Umbilical cord (tissue), 2 donors: ENCODE data around the gene BLMH. TPM values are rescaled to one million over a fixed set of nuclear protein-coding genes. Genes with fewer than 3 reads are reported as not detected.
"Not testable (repeated sequence)": the region's sequence is repeated elsewhere in the genome, so short reads cannot be mapped to it uniquely, and the experiment has no call there.

Experiments
- DNase-seq: peaks from one replicate; pipeline ENCODE4 v3.0.0-alpha.2; 2015; ENCODE audit warnings: low spot score
- total RNA-seq: library from RNA; depleted of rRNA; stranded (reverse); fragments of >200 nt; gene quantifications from one replicate; pipeline ENCODE4 v1.2.3, GENCODE V29; 2014; ENCODE audit warnings: low replicate concordance; ENCODE audit not compliant: insufficient read depth

The BLMH gene
- total RNA-seq, 1 donor from 2014 or later, result 56.6 TPM

DNA sequence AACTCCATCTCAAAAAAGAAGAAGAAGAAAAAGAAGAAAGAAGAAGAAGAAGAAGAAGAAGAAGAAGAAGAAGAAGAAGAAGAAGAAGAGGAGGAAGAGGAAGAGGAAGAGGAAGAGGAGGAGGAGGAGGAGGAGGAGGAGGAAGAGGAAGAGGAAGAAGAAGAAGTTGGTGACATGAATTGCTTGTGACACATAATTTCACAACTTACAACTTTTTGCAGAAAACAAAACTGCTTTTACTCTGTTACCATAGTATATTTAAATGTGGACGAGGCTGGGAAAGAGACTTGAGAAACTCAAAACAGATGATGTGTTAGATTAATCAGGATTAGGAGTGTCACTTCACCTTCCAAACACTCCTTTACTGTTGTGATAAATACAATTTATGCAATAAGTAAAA is 61.7 kb downstream of the BLMH start:
- not testable (repeated sequence) for DNase-seq

DNA sequence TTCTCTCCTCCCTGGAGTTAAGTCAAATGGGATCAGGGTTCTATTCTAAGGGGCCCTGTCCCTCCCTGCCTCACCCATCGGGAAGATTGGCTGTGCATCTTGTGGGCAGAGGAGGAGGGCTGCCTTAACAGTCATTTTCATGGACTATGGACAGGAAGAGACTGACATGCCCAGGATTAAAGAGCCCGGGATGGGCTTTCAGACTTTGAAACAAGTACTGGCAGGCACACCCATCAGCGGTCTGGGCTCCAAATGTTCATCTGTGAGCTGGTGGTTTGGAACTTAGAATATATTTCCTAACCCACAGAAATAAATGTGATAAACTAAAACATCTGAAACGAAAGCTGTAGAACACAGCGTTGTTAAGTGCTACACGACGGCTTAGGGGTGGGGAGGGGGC is 62.7 kb downstream of the BLMH start:
- no peak for DNase-seq

DNA sequence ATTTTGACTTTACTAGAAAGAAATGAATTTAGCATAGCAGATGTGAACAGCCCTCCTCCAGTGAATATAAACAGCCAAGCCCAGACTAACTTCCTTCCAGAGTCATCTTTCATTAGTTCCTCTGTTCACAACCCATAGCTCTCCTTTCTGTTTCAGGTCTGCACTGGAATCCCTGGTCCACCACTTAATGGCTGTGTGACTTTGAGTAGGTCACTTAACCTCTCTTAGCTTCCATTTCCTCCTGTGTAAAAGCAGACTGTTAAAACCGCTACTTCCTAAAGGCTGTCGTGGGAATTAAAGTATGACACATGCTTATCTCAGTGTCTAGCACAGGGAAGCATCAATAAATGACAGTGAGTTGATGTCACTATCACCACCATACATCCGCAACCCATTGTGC is 63.7 kb downstream of the BLMH start:
- DNase-seq, result no peak

DNA sequence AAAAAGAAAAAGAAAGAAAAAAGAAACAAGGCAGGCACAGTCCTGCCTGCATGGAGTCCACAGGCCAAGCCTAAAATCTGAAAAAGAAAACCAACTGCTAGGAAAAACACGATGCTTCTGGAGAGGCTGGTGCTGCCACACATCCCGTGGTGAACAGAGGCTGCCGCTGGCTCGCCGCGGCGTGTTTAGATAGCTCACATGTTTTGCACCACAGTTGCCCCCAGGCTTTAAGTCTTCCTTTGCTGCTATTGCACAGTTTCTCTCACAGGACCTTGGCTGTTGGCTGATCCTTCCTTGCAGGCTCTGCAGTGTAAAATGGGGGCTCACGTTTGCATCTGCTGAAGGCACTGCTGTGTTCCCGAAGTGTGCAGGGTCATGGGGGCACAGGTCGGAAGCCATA is 64.9 kb downstream of the BLMH start:
- no peak for DNase-seq

DNA sequence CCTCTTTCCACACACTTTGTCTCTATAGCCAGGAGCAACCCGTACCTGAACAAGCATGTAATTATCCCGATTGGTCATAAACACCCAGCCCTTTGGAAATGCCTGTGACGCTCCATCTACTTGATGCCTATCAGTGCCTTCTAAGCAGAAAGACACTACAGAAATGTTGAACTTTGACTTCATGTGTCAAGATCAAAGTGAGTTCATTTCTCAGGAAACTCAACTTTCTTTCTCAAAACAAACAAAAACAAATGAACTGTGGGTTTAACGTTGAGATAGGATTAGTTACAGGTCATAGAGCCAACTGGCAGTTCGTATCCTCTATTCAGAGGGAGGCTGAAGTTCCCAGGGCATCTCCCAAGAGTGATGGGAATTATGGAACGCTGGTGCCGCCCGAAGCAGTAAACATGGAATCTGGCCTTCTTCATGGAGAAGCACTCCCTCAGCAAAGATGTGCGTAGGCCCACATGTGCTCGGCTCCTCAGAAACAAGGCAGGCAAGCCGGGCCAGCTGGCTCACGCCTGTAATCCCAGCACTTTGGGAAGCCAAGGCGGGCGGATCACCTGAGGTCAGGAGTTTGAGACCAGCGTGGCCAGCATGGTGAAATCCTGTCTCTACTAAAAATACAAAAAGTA is 65.7 kb downstream of the BLMH start:
- DNase-seq, result no peak

DNA sequence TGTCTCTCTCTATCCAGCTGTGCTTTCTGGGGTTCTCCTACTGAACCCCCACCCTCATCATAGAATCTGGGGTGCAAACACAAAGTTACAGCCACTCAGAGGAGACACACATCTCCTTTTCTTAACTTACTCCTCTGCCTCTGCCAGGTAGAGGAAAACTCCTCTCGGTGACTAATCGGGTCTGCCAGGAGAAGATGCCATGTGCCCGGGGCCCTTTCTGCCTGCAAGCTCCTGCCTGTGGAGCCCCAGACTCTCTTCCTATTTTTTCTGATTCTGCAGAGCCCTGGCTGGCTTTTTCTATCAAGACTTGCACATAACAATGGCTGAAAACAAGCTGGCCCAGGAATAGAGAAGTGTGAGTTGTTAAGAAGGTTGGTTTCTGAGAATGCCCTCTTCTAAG is 66.6 kb downstream of the BLMH start:
- DNase-seq, result no peak

DNA sequence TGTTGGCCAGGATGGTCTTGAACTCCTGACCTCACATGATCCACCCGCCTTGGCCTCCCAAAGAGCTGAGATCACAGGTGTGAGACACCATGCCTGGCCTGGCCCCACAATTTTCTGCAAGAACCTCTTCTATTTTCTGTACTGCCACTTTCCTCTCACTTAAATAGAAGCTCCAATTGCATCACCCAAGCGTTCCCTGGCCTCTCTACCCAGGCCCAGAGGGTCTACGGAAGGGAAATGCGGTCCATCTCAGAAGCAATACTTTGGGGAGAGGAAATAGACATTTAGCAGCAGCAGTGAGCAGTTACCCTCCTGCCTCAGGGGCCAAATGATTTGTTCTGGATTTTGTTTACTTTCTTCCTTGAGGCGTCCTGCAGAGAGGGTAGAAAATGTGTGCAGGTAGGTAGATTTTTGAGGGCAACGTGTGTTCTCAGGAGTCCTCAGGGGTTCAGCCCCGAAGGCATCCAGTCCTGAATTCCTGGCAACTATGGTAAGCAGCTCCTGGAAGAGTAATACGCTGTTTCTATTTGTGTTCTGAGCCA is 67.3 kb downstream of the BLMH start:
- DNase-seq, result no peak

DNA sequence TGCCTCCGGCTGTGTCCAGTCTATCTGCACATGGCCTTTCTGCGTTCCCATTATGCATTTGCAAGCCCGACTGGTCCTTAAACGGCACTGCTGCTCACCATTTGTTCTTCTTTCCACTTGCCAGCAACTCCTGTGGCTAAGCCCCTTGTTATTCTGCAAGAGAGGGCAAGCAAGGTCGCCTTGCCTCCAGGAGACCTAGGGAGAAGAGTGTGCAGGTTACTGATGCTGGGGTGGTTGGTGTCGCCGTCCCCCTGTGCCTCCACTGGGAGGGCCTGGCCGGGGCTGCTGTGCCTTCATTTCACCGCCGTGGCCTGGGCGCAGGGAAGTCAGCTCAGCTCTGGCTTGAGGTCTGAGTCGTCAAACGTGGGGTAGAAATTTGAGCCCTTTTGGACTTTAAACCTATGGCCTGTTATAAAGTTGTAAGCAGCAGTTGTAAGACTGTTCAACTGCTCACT is 69.0 kb downstream of the BLMH start:
- DNase-seq, result no peak

DNA sequence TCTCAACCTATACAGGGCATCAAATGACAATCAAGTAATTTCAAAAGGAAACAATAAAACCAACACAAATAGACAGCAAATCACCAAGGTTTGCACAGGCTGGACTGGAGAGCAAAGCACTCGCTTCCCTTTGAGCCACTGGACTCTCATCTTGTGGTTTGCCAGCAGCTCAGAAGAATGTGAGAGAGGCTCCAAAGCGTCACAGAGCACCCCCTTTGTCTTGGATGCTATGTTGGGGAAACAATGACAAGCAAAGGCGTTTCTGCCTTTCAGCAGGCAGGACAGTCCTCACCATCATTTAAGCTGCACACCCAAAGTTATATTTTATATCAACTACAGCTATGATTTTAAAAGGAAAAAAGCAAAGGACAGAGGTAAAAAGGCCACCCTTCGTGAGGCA is 69.5 kb downstream of the BLMH start:
- no peak for DNase-seq

DNA sequence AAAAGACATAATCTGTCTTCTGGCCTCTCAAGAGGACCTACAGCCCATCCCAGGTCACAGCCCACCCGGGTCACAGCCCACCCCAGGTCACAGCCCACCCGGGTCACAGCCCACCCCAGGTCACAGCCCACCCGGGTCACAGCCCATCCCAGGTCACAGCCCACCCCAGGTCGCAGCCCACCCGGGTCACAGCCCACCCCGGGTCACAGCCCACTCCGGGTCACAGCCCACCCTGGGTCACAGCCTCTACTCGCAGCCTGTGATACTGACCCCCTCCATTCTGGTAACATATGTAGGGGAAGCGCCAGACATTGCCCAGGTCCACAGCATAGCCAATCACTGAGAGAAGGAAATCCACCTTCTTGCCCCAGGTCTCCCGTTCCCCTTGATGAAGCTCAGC is 70.4 kb downstream of the BLMH start:
- no peak for DNase-seq

DNA sequence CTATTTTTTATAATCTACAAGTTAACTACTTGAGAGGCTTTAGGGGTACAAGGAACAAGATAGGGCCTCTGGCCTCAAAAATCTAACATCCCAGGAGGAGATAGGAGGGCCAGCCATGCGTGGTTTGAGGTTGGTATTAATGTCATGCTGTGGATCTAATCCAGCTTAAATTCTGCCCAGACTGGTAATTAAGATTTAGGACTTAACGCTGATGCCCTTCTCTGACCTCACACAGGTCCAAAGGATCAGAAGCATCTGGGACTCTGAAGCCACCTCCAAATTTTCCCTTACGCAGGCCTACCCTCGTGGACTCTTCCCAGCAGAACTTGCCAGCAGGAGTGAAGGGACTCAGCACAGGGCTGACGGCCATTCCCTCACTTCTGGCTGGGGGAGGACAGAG is 71.3 kb downstream of the BLMH start:
- no peak for DNase-seq

DNA sequence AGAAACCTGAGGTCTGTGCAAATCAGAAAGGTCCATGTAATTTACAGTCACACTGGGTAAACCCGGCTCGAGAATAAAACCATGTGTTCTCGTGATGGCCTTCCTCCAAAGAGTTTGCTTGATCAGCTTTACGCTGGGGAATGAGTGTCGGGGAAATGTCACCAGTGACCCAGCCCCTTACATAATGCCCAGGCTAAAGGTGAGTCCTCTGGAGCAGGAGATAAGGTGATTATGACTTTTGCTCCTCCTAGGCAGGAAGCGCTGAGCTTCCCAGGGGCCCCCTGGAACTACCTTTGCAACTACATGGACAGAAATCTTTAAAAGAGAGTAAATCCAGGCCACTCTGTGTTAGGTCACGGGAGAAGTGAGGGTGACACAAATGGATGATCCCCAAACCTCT is 71.9 kb downstream of the BLMH start:
- DNase-seq, result no peak

DNA sequence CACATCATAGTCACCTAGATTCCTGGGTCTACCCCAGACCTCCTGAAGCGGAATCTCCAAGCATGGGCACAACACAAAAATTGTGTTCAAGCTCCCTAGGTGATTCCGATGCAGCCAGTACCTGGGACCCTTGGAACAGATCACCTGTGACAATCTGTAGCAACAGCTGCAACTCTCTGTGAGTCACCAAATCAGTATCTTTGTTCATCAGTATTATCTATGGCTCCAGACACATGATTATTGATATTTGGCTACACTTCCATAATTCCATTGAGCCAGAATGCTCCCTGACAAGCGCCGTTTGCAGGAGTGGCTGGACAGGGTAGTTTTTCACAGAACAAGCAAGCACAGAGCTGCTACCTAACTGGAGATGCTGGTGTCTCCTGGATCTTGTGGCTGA is 72.4 kb downstream of the BLMH start:
- DNase-seq, result no peak

DNA sequence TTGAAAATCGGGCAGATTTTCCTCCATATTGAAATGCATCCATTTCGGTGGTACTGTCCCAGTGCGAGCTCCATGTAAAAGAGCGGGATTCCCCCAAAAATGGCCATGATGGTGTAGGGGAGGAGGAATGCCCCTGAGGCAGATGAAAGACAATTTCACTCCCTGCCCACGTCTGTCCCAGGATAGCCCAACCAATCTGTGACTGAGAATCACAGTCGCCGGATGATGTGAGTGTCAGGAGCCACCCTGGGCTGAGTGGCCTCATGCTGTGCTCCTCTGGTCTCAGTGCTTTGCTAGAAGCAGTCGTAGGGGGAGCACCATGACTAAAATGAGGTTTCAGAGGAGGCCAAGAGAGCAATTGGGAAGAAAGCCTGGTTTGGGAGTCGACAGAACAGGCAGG is 72.9 kb downstream of the BLMH start:
- no peak for DNase-seq

DNA sequence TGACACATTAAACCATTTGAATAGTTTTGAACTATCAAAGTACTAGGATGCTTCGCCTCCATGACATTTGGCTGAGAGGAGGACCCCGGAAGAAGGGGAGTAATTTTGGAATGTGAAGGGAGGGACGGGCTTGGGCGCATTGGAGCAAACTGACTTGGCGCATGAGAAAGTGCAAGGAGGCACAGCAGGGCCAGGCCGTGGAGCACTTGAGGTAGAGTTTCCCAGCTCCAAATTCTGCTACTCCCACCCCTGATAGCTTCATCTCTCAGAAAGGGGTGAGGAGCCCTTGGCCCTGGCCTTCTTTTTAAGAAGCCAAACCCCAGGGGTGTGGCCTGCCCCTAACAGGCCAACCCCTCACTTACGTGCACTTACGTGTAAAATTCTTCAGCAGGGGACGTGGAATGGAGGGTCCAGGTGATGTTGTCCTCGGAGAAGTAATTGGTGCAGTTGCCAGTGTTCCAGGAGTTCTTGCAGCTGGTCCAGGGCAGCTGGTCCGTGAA is 73.9 kb downstream of the BLMH start:
- DNase-seq, result no peak

DNA sequence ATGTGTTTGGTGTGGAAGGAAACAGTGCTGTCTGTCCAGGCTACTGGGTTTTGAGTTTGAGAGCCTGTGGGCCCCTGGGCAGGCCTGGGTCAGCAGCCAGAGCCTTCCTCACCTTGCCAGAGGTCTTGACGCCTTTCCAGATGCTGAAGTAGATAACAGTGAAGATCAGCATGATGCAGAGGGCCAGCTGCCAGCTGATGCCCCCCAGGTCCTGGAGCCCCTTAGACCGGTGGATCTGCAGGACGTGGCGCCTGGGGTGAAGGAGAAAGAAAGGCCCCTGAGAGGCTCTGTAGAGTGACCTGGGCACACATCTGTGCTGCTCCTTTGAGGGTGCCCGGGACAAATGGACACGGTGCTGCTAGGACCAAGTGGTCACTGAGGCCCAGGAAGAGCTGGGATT is 74.7 kb downstream of the BLMH start:
- DNase-seq, result no peak

DNA sequence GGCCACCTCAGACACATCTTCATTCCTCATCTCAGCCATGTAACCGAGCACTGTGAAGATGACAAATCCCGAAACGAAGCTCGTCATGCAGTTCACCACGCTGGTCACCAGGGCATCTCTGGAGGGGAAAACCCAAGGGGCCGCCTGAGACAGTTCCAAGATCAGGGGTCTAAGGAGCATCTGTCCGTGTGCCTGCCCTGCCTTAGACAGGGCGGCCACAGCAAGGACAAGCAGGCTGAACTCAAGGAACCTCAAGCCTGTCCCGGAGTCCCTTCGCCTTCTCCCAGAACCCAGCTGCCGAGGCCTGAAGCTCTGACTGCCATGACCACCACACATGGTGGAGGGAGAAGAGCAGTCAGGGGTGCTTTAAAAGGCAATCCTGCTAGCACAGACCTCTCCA is 79.0 kb downstream of the BLMH start:
- no peak for DNase-seq

DNA sequence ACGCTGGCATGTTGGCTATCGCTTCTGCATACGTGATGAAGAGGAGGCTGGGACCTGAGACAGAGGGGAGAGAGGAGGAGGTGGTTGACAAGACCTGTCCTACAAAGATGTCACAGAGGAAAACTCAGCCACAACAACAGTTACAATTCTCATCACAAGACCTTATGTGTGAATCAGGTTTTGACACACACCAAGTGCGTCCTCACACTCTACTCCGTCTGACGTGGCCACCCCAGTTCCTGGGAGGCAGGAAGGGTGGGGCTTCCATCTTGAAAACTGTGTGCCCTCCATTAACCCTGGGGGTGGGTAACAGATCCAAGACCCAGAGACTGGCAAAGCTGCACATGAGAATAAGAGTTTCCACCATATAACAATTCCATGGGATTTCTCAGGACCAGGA is 80.4 kb downstream of the BLMH start:
- DNase-seq, result no peak

DNA sequence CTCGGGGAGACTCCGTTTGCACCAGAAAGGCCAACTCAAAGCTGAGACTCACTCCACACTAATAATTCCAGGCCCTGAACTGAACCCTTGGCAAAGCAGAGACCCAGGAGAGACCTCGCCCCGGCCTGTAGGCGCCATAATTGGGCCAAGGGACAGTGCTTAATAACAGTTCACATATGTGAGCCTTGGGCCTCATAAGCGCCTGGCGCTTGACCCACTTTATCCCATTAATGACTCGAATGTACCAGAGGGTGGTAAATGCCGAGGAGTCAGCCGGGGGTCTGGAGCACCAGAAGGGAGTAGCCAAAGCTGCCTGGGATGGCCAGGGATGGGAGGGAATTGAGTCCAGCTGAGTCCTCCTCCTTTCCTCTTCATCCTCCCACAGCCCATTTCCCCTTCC is 80.8 kb downstream of the BLMH start:
- no peak for DNase-seq

DNA sequence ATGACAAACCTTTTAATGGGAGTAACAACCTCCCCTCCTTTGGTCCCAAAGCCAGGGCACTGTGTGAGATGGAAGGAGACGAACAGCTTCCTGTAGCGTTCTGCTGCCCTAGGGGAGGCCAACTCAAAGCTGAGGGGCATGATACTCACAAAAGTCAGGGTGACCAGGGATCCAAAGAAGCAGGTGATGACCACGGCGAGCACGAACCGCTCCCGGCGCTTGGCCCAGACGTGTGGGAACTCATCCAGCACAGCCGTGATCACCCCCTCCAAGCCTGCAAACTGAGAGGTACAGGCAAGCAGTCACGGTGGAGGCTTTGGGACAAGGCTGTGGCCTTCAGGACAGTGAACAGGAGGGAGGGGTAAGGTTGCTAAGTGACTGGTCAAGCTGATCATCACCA is 81.4 kb downstream of the BLMH start:
- no peak for DNase-seq

DNA sequence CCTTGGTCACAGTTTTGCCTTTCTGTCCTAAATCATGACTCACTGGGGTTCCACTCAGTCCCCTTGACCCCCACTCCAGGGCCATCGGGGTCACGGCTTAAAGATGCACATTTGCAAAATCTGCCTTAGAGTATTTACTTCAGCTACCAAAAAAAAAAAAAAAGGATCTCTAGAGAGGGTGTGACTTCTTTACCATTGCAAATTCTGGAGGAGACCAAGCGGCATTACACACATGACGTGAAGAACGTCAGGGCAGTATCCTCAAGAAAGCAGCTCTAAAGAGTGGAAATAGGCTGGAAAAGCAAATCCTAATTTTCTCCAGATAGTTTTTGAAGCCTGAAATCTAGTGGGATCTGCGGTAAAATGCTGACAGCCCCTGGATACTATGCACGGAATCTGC is 81.8 kb downstream of the BLMH start:
- no peak for DNase-seq

DNA sequence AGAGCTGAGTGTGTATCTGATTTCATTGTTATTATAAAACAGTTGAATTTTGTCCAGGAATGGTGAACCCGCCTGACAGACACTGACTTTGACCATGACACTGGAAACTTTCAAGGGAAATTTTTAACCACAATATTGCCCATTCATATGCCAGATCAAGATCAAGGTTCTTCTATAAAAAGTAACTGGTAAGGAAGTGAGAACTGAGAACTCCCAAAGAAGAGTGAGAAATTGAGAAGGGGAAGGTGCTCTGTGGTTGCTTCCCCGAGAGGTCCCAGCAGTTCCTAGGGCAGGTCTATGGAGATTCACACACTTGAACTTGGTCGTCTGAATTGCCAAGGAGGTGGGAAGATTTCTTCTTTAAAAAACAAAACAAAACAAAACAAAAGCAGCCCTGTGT is 83.5 kb downstream of the BLMH start:
- DNase-seq, result no peak

DNA sequence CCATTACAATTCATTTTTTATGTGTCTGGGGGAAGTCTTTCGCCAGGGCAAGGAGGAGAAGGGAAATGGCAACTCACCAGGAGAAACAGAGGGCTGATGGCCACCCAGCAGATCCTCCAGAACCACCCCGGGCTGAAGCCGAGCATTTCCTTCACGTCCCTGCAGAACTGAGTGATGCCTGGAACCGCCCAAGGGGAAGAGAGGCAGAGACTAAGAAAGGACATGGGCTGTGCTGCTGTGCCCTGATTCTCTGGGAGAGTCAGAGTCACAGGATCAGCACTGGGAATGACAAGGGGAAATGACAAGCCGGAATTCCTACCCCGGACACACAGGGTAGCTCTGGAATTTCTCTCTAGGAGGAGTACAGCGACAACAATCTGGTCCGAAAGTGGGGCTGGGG is 84.1 kb downstream of the BLMH start:
- DNase-seq, result no peak

DNA sequence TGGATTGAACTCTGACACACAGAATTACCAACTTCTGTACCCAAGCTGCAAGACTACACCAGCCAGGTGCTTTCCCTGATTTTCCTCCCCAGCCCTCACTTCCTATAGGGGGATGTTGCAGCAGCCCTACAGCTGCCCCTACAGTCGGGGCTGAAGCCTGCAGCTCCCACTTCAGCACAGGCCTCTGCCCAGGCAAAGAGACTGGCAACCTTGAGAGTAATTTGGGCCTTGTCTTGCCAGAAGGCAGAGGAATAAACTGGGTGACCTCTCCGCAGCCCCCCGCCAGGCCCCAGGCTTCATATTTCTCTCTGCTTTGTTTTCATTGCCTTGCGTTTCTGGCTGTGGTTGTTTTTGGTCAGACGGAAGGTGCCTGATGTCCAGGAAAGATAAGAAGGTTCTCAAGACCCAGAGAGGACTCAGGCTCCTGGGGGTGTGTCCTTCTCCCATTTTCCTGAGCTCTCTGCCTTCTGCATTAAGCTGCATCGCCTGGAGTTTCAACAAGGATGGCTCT is 88.2 kb downstream of the BLMH start:
- no peak for DNase-seq
